Right lobe of liver (tissue), 6 donors: ENCODE results near the gene CFAP43. TPM values are rescaled to one million over a fixed set of nuclear protein-coding genes. Genes with fewer than 3 reads are reported as not detected.
"Not testable (repeated sequence)": the region's sequence is repeated elsewhere in the genome, so short reads cannot be mapped to it uniquely, and the experiment has no call there.

Experiments
- ATAC-seq, 4 donors: fragments of 200-7000 bp; cut with Tn5 transposase; one replicate each; pipeline ENCODE4 v1.9.1; 2020; ENCODE audit warnings: mild to moderate bottlenecking in 4 of 4, moderate library complexity in 4 of 4
- DNase-seq, 3 donors: peaks; one replicate each; pipeline ENCODE4 v3.0.0-alpha.2; 2020
- H3K27ac ChIP-seq, 3 donors: fragments of 200-600 bp; one replicate each; pipeline ENCODE4 v1.8.0; 2022
- H3K27me3 ChIP-seq, 2 donors: fragments of 200-600 bp; one replicate each; pipeline ENCODE4 v1.8.0; 2022
- H3K36me3 ChIP-seq, 4 donors: fragments of 200-600 bp; sonication (generic) in 1 of 4; one replicate each; pipeline versions ENCODE4 v1.5.1 to v1.8.0; 2017 to 2022; ENCODE audit warnings: control low read depth in 1 of 4
- H3K4me1 ChIP-seq, 4 donors: fragments of 200-600 bp; sonication (generic) in 1 of 4; one replicate each; pipeline versions ENCODE4 v1.5.1 to v1.8.0; 2017 to 2022; ENCODE audit warnings: control low read depth in 1 of 4
- H3K4me3 ChIP-seq, 3 donors: fragments of 200-600 bp; one replicate each; pipeline ENCODE4 v1.8.0; 2022
- H3K9me3 ChIP-seq, 4 donors: fragments of 200-600 bp; sonication (generic) in 1 of 4; one replicate each; pipeline versions ENCODE4 v1.5.1 to v1.8.0; 2017 to 2022; ENCODE audit warnings: control low read depth in 1 of 4
- CTCF ChIP-seq, 4 donors: fragments of 200-600 bp in 3 of 4; fragments of 450-650 bp in 1 of 4; IDR thresholded peaks; one replicate each; pipeline versions ENCODE4 v1.5.1 to v1.8.0; 2016 to 2022; ENCODE audit warnings: antibody characterized with exemption in 4 of 4, mild to moderate bottlenecking in 2 of 4
- POLR2A ChIP-seq: fragments of 450-650 bp; IDR thresholded peaks from one replicate; pipeline ENCODE4 v1.6.1; 2017; ENCODE audit warnings: antibody characterized with exemption, mild to moderate bottlenecking
- WGBS: methylation state at CpG from one replicate; pipeline ENCODE4 v1.1.6; 2018; ENCODE audit warnings: low coverage, low lambda C conversion rate; ENCODE audit not compliant: insufficient coverage; ENCODE audit errors: missing lambda C conversion rate; 5-methylcytosine and 5-hydroxymethylcytosine counted together
- intact Hi-C, 2 donors: fragments of 100-400 bp; cut with DNase I; formaldehyde crosslinking; loops; one replicate each; pipeline versions ENCODE4 v1.11.2 to v1.14.1; 2022
- total RNA-seq, 6 experiments: library from RNA; depleted of rRNA in 2 of 6; stranded (reverse); fragments of >200 nt in 2 of 6; fragmentation: NEBNext Ultra II Directional in 3 of 6; extraction: Animal tissue kit (Norgen Biotek cat#: 25700) in 3 of 6; gene quantifications; one replicate each; pipeline versions ENCODE4 v1.1.0 to v1.2.4, GENCODE V29; 2016 to 2023
- donor health status: DM: no; HTN: yes; CAD: no.
- donor health status: DM: no; HTN: no; CAD: no.
- donor health status: DM: no; HTN: no; CAD: no.
- donor health status: DM: no; HTN: yes; CAD: no.
- donor health status: DM: no; HTN: yes; CAD: no.

CFAP43 gene
- total RNA-seq, 6 experiments from 2014 or later, result 0.11 to 0.34 (median 0.20) TPM; not detected in 1

GRCh38 chr10:104190695-104191094 is 41.5 kb downstream of the CFAP43 start:
- Histone ChIP-seq H3K27me3 (no peaks in the 10 kb centered on the region), H3K4me3 (no peak overlapping the region), H3K9me3 (no peaks in the 10 kb centered on the region), H3K36me3 (no peaks in the 10 kb centered on the region), H3K4me1 (no peaks in the 10 kb centered on the region), H3K27ac (no peak overlapping the region)
- TF ChIP-seq POLR2A, result no peak
- no peak for TF ChIP-seq CTCF (IDR thresholded peaks at IDR 0.05)
- intact Hi-C loops, result no loop called here
- ATAC-seq (no peak), DNase-seq (no peak)
- WGBS, result 87% methylated on average over 4 of the region's 5 CpGs

- Histone ChIP-seq H3K4me3 (no peak overlapping the region), H3K36me3 (no peaks in the 10 kb centered on the region), H3K4me1 (no peaks in the 10 kb centered on the region), H3K27ac (no peak overlapping the region), H3K9me3 (no peaks in the 10 kb centered on the region), H3K27me3 (no peaks in the 10 kb centered on the region)
- no peak for TF ChIP-seq POLR2A
- no peak for TF ChIP-seq CTCF (IDR thresholded peaks at IDR 0.05)
- intact Hi-C loops, result no loop called here
- WGBS, result 75% methylated on average over 4 of the region's 4 CpGs
- ATAC-seq, result no peak
- DNase-seq, result no peak
These were observed 48.5 kb downstream of the CFAP43 start for GRCh38 chr10:104183682-104184081.

GRCh38 chr10:104174136-104174535 is 58.0 kb downstream of the CFAP43 start:
- WGBS, result 29% methylated on average over 1 of the region's 1 CpG
- intact Hi-C loops, ATAC-seq: not testable (repeated sequence)

GRCh38 chr10:104170610-104171254 is 61.4 kb downstream of the CFAP43 start:
- no peaks in the 10 kb centered on the region for H3K36me3 ChIP-seq
- H3K4me1 ChIP-seq, result no peaks in the 10 kb centered on the region
- ATAC-seq, result no peak
- H3K27me3 ChIP-seq, result no peaks in the 10 kb centered on the region
- H3K4me3 ChIP-seq, result no peak overlapping the region
- 72% methylated on average over 5 of the region's 5 CpGs for WGBS
- no peak for DNase-seq
- no peak overlapping the region for H3K27ac ChIP-seq
- no peaks in the 10 kb centered on the region for H3K9me3 ChIP-seq
- intact Hi-C loops, result no loop called here
- TF ChIP-seq POLR2A, result no peak
- no peak for TF ChIP-seq CTCF (IDR thresholded peaks at IDR 0.05)

More at GRCh38 chr10:104174136-104174535, 58.0 kb downstream of the CFAP43 start:
- H3K9me3 ChIP-seq, DNase-seq, H3K4me3 ChIP-seq, H3K36me3 ChIP-seq, H3K4me1 ChIP-seq, H3K27me3 ChIP-seq, H3K27ac ChIP-seq: not testable (repeated sequence)

GRCh38 chr10:104155591-104155990 is 76.6 kb downstream of the CFAP43 start:
- TF ChIP-seq CTCF (IDR thresholded peaks at IDR 0.05), result no peak
- 81% methylated on average over 2 of the region's 2 CpGs for WGBS

More at GRCh38 chr10:104155591-104155990, 76.6 kb downstream of the CFAP43 start:
- H3K4me1 ChIP-seq, result no peaks in the 10 kb centered on the region
- DNase-seq (no peak), ATAC-seq (no peak)
- H3K36me3 ChIP-seq, result no peaks in the 10 kb centered on the region
- intact Hi-C loops, result no loop called here
- no peak overlapping the region for H3K27ac ChIP-seq
- H3K9me3 ChIP-seq, result peaks cover 0 to 4% (median 0%) of the 10 kb centered on the region in 4 donors
- no peak overlapping the region for H3K4me3 ChIP-seq
- no peaks in the 10 kb centered on the region for H3K27me3 ChIP-seq
